IMR-90 (cell line): ENCODE data around the gene RNF223. TPM values are rescaled to one million over a fixed set of nuclear protein-coding genes. Genes with fewer than 3 reads are reported as not detected.

Experiments used
- ATAC-seq: fragments of 200-7000 bp; cut with Tn5 transposase; 2 replicates; pipeline ENCODE4 v1.9.1; 2020; ENCODE audit warnings: low read depth, mild to moderate bottlenecking, moderate library complexity
- BruUV-seq: library from RNA; stranded (reverse); fragments of 400-500 nt; replicated peaks from 2 replicates; lab custom pipeline; 2021; lab: Mats Ljungman, UMichigan
- CTCF ChIA-PET: fragments of 300-600 bp; formaldehyde crosslinking; extraction: SDS; loops from one replicate; lab custom pipeline; 2021; ENCODE audit warnings: antibody characterized with exemption; lab: Yijun Ruan, JAX
- POLR2A ChIA-PET: fragments of 300-600 bp; sonication (Branson Sonifier 250); formaldehyde crosslinking; loops from one replicate; lab custom pipeline; 2022; ENCODE audit warnings: antibody characterized with exemption; ENCODE audit not compliant: unreplicated experiment; lab: Charles Lee
- DNase-seq: peaks from one replicate; pipeline ENCODE4 v3.0.0; 2013
- H2AFZ ChIP-seq: replicated peaks from 2 replicates; pipeline ENCODE3; 2013; ENCODE audit warnings: low read length, mild to moderate bottlenecking; ENCODE audit not compliant: poor library complexity
- H2AK5ac ChIP-seq: 2 replicates; pipeline ENCODE4 v1.6.1; 2013; ENCODE audit warnings: low read depth, low read length, inconsistent platforms
- H2AK9ac ChIP-seq: replicated peaks from 2 replicates; pipeline ENCODE3; 2013; ENCODE audit warnings: mild to moderate bottlenecking, low read depth, low read length, moderate library complexity; ENCODE audit not compliant: poor library complexity
- H2BK120ac ChIP-seq: 2 replicates; pipeline ENCODE4 v1.6.1; 2013; ENCODE audit warnings: low read depth, low read length, inconsistent platforms
- H2BK15ac ChIP-seq: 3 replicates; pipeline ENCODE4 v1.6.1; 2013; ENCODE audit warnings: low read depth, low read length, inconsistent platforms
- H2BK20ac ChIP-seq: 2 replicates; pipeline ENCODE4 v1.6.1; 2013; ENCODE audit warnings: low read depth, mild to moderate bottlenecking, inconsistent platforms, low read length, moderate library complexity
- H2BK5ac ChIP-seq: 2 replicates; pipeline ENCODE4 v1.6.1; 2013; ENCODE audit warnings: mild to moderate bottlenecking, low read depth, low read length, inconsistent platforms; ENCODE audit not compliant: poor library complexity, severe bottlenecking
- H3K14ac ChIP-seq: replicated peaks from 2 replicates; pipeline ENCODE4 v1.6.1; 2013; ENCODE audit warnings: low read depth, low read length, inconsistent platforms
- H3K18ac ChIP-seq: 2 replicates; pipeline ENCODE4 v1.6.1; 2013; ENCODE audit warnings: low read depth, low read length, control low read depth
- H3K23ac ChIP-seq: 2 replicates; pipeline ENCODE4 v1.6.1; 2013; ENCODE audit warnings: low read depth, low read length, inconsistent platforms
- H3K27ac ChIP-seq: 2 replicates; pipeline ENCODE4 v1.5.1; 2013; ENCODE audit warnings: mild to moderate bottlenecking, control low read depth, low read length; ENCODE audit not compliant: insufficient read depth
- H3K27me3 ChIP-seq: 2 replicates; pipeline ENCODE4 v1.6.1; 2013; ENCODE audit warnings: low read length; ENCODE audit not compliant: control insufficient read depth, insufficient read depth
- H3K36me3 ChIP-seq: 2 replicates; pipeline ENCODE4 v1.6.1; 2013; ENCODE audit warnings: low read length, mixed read lengths; ENCODE audit not compliant: control insufficient read depth, insufficient read depth
- H3K4ac ChIP-seq: 2 replicates; pipeline ENCODE4 v1.6.1; 2013; ENCODE audit warnings: low read depth, low read length, inconsistent platforms
- H3K4me1 ChIP-seq: 2 replicates; pipeline ENCODE4 v1.6.1; 2013; ENCODE audit warnings: low read length, mixed read lengths; ENCODE audit not compliant: control insufficient read depth, insufficient read depth
- H3K4me2 ChIP-seq: 2 replicates; pipeline ENCODE4 v1.6.1; 2013; ENCODE audit warnings: low read depth, mild to moderate bottlenecking, control low read depth, low read length, moderate library complexity
- H3K4me3 ChIP-seq: 2 replicates; pipeline ENCODE4 v1.5.1; 2013; ENCODE audit warnings: low read depth, mild to moderate bottlenecking, control low read depth, low read length, moderate library complexity; ENCODE audit not compliant: insufficient read depth
- H3K56ac ChIP-seq: 2 replicates; pipeline ENCODE4 v1.6.1; 2013; ENCODE audit warnings: low read length, inconsistent platforms; ENCODE audit not compliant: insufficient read depth; ENCODE audit errors: extremely low read depth
- H3K79me1 ChIP-seq, 2 experiments: 2 replicates each; pipeline ENCODE4 v1.6.1; 2013; ENCODE audit warnings: low read length in 2 of 2, inconsistent platforms in 1 of 2, low read depth in 1 of 2
- H3K9ac ChIP-seq: 2 replicates; pipeline ENCODE4 v1.6.1; 2013; ENCODE audit warnings: low read depth, low read length, control low read depth
- H3K9me1 ChIP-seq: 2 replicates; pipeline ENCODE4 v1.6.1; 2013; ENCODE audit warnings: low read length, inconsistent platforms; ENCODE audit not compliant: insufficient read depth
- H3K9me3 ChIP-seq: 2 replicates; pipeline ENCODE4 v1.6.1; 2013; ENCODE audit warnings: low read length; ENCODE audit not compliant: control insufficient read depth, insufficient read depth
- H4K20me1 ChIP-seq: 2 replicates; pipeline ENCODE4 v1.6.1; 2013; ENCODE audit warnings: low read length, inconsistent platforms; ENCODE audit not compliant: insufficient read depth
- H4K5ac ChIP-seq: 2 replicates; pipeline ENCODE4 v1.6.1; 2013; ENCODE audit warnings: mild to moderate bottlenecking, low read depth, low read length, control low read depth
- H4K8ac ChIP-seq, 2 experiments: 2 replicates each; pipeline ENCODE4 v1.6.1; 2013; ENCODE audit warnings: low read depth in 2 of 2, low read length in 2 of 2, control low read depth in 1 of 2, inconsistent platforms in 1 of 2
- H4K91ac ChIP-seq: 2 replicates; pipeline ENCODE4 v1.6.1; 2013; ENCODE audit warnings: low read depth, low read length, inconsistent platforms; ENCODE audit not compliant: insufficient read depth
- BHLHE40 ChIP-seq: fragments of 150-350 bp; IDR thresholded peaks from 2 replicates; pipeline ENCODE4 v1.6.1; 2016; ENCODE audit warnings: mild to moderate bottlenecking, low read depth, low read length
- CEBPB ChIP-seq: IDR thresholded peaks from 2 replicates; pipeline ENCODE4 v1.6.1; 2012; ENCODE audit warnings: low read depth, low read length, improper control_type of control experiment
- FOS ChIP-seq: fragments of 150-350 bp; IDR thresholded peaks from 2 replicates; pipeline ENCODE4 v1.6.1; 2016; ENCODE audit warnings: low read depth, low read length
- MAFK ChIP-seq: IDR thresholded peaks from 2 replicates; pipeline ENCODE4 v1.6.1; 2012; ENCODE audit warnings: low read depth, low read length, improper control_type of control experiment
- MAZ ChIP-seq: IDR thresholded peaks from 2 replicates; pipeline ENCODE4 v1.6.1; 2012; ENCODE audit warnings: low read depth, mild to moderate bottlenecking, low read length, improper control_type of control experiment, moderate library complexity, borderline replicate concordance
- MXI1 ChIP-seq: IDR thresholded peaks from 2 replicates; pipeline ENCODE4 v1.6.1; 2012; ENCODE audit warnings: low read depth, mild to moderate bottlenecking, low read length, moderate library complexity, borderline replicate concordance
- NFE2L2 ChIP-seq: fragments of 150-350 bp; IDR thresholded peaks from 2 replicates; pipeline ENCODE4 v1.6.1; 2016; ENCODE audit warnings: low read depth, mild to moderate bottlenecking, low read length
- POLR2A ChIP-seq: IDR thresholded peaks from 2 replicates; pipeline ENCODE4 v1.6.1; 2012; ENCODE audit warnings: mild to moderate bottlenecking, low read depth, low read length
- RAD21 ChIP-seq: IDR thresholded peaks from 2 replicates; pipeline ENCODE4 v1.6.1; 2012; ENCODE audit warnings: low read length, improper control_type of control experiment
- RCOR1 ChIP-seq: IDR thresholded peaks from 2 replicates; pipeline ENCODE4 v1.6.1; 2012; ENCODE audit warnings: mild to moderate bottlenecking, low read length, improper control_type of control experiment; ENCODE audit not compliant: insufficient replicate concordance
- RFX5 ChIP-seq: IDR thresholded peaks from 2 replicates; pipeline ENCODE4 v1.8.0; 2012; ENCODE audit warnings: low read depth, mild to moderate bottlenecking, low read length, moderate library complexity
- SMC3 ChIP-seq: fragments of 150-350 bp; IDR thresholded peaks from 2 replicates; pipeline ENCODE4 v1.6.1; 2016; ENCODE audit warnings: low read depth, mild to moderate bottlenecking, antibody characterized with exemption, low read length, moderate library complexity
- WGBS, 2 experiments: methylation state at CpG; one replicate each; pipeline versions ENCODE4 v1.1.5 to v1.1.7; 2013; ENCODE audit warnings: missing lambda C conversion rate in 2 of 2; ENCODE audit not compliant: insufficient read length in 1 of 2; ENCODE audit errors: extremely low coverage in 2 of 2; 5-methylcytosine and 5-hydroxymethylcytosine counted together
- dilution Hi-C: fragments of 300-500 bp; cut with HindIII; formaldehyde crosslinking; loops from one replicate; pipeline ENCODE4 v1.14.3; 2018; ENCODE audit warnings: low sequenced_read_pairs; ENCODE audit not compliant: unreplicated experiment
- in situ Hi-C: fragments of 300-500 bp; cut with MboI; formaldehyde crosslinking; loops from 3 replicates; pipeline ENCODE4 v1.14.3; 2019; ENCODE audit warnings: low sequenced_read_pairs, inconsistent platforms, mixed read lengths
- intact Hi-C: fragments of 100-400 bp; cut with micrococcal nuclease; formaldehyde crosslinking; loops from 2 replicates; pipeline ENCODE4 v1.10.0; 2022
- polyA plus RNA-seq, 3 experiments: library from polyadenylated mRNA; depleted of rRNA; stranded (reverse); fragments of >200 nt; gene quantifications; 2 replicates each; pipeline ENCODE4 v1.2.3, GENCODE V29; 2012; ENCODE audit warnings: low replicate concordance in 1 of 3
- total RNA-seq: library from RNA; depleted of rRNA; stranded (reverse); fragments of >200 nt; gene quantifications from 2 replicates; pipeline ENCODE4 v1.2.3, GENCODE V29; 2012
- TF ChIP-seq, protein P1 (sequence below): fragments of 150-350 bp; IDR thresholded peaks from 2 replicates; pipeline ENCODE4 v1.6.1; 2016; ENCODE audit warnings: low read depth, mild to moderate bottlenecking, low read length, moderate library complexity, borderline replicate concordance
- TF ChIP-seq, protein P2 (sequence below): conservative IDR thresholded peaks from 2 replicates; pipeline ENCODE4 v1.5.1; 2012; ENCODE audit warnings: mild to moderate bottlenecking, low read depth, low read length, improper control_type of control experiment
- TF ChIP-seq, protein P3 (sequence below): fragments of 150-350 bp; IDR thresholded peaks from 2 replicates; pipeline ENCODE4 v1.6.1; 2017; ENCODE audit warnings: mild to moderate bottlenecking, antibody characterized with exemption, low read length, low read depth

The RNF223 gene
- total and polyA plus RNA-seq, 2 of the 4 experiments (the other 2 are of a cell fraction): not detected

DNA sequence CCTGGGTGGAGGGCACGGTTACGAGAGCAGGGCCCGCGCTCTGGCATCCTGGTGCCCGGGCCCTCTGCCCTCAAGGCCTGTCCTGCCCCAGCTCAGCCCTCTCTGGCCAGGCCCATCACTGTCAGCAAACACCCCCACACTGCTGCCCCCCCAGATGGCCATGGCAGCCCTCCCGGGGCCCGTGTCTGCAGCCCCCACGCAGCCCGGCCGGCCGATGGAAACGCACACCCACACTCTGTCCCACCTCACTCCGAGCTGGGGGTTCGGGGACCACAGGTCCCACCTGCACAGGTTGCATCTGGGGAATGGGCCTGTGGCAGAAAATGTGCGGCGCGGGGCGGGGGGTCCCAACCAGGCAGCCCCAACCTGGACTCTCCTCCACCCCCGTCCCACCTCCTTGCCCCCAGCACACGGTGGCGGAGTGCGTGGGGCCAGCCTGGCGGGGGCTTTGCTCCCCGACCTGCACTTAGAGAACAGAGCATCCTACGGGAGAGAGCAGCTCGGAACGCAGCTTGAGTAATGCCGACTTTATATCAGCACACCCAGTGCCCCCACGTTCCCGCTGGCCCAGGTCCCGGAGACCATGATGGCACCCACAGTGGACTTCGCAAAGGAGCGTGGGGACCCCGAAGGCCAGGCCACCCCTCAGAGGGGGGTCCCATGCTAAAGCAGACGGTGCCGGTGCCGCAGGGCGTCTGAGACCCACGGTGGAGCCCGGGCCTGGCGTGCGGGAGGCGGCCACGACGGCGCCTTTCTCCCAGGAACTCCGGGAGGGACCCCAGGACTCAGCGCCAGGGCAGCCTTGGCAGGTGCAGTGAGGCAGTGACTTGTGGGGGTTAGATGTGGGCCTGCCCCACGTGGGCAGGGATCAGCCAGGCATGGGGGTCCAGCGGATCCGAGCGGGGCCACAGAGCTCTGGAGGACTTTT lies 7.5 kb upstream of the RNF223 start:
- H3K4me2 ChIP-seq: no peak overlapping the region
- no peaks in the 10 kb centered on the region for H3K9me3 ChIP-seq
- H2AK5ac ChIP-seq: no peak overlapping the region
- no peak overlapping the region for H4K8ac ChIP-seq
- no peak overlapping the region for H2BK20ac ChIP-seq
- H2AK9ac ChIP-seq: no peak overlapping the region
- H3K9ac ChIP-seq: no peak overlapping the region
- H3K18ac ChIP-seq: no peak overlapping the region
- peaks cover 4% of the 10 kb centered on the region for H3K36me3 ChIP-seq
- BruUV-seq: no TSS peak
- ATAC-seq (no peak), DNase-seq (no peak)
- no peak overlapping the region for H4K91ac ChIP-seq
- in situ Hi-C loops (no loop called here), intact Hi-C loops (no loop called here), dilution Hi-C loops (no loop called here)
- CTCF ChIA-PET: no interaction called here
- no peak overlapping the region for H2BK15ac ChIP-seq
- no peak overlapping the region for H2AFZ ChIP-seq
- H2BK5ac ChIP-seq: no peak overlapping the region
- H4K20me1 ChIP-seq: peaks cover 3% of the 10 kb centered on the region
- POLR2A ChIA-PET: no interaction called here
- no peaks in the 10 kb centered on the region for H3K79me1 ChIP-seq
- no peak overlapping the region for H3K4ac ChIP-seq
- H3K27ac ChIP-seq: no peak overlapping the region
- no peaks in the 10 kb centered on the region for H3K9me1 ChIP-seq
- H3K4me1 ChIP-seq: peaks cover 11% of the 10 kb centered on the region
- no peak overlapping the region for H2BK120ac ChIP-seq
- H4K5ac ChIP-seq: no peak overlapping the region
- TF ChIP-seq SMC3 (no peak), RCOR1 (no peak), MAFK (no peak), RFX5 (no peak), MXI1 (no peak), NFE2L2 (no peak), FOS (no peak), RAD21 (no peak), CEBPB (no peak), POLR2A (no peak), BHLHE40 (no peak), MAZ (no peak)
- TF ChIP-seq, protein P1, sequence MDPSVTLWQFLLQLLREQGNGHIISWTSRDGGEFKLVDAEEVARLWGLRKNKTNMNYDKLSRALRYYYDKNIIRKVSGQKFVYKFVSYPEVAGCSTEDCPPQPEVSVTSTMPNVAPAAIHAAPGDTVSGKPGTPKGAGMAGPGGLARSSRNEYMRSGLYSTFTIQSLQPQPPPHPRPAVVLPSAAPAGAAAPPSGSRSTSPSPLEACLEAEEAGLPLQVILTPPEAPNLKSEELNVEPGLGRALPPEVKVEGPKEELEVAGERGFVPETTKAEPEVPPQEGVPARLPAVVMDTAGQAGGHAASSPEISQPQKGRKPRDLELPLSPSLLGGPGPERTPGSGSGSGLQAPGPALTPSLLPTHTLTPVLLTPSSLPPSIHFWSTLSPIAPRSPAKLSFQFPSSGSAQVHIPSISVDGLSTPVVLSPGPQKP: no peak
- TF ChIP-seq, protein P2, sequence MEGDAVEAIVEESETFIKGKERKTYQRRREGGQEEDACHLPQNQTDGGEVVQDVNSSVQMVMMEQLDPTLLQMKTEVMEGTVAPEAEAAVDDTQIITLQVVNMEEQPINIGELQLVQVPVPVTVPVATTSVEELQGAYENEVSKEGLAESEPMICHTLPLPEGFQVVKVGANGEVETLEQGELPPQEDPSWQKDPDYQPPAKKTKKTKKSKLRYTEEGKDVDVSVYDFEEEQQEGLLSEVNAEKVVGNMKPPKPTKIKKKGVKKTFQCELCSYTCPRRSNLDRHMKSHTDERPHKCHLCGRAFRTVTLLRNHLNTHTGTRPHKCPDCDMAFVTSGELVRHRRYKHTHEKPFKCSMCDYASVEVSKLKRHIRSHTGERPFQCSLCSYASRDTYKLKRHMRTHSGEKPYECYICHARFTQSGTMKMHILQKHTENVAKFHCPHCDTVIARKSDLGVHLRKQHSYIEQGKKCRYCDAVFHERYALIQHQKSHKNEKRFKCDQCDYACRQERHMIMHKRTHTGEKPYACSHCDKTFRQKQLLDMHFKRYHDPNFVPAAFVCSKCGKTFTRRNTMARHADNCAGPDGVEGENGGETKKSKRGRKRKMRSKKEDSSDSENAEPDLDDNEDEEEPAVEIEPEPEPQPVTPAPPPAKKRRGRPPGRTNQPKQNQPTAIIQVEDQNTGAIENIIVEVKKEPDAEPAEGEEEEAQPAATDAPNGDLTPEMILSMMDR: no peak
- TF ChIP-seq, protein P3, sequence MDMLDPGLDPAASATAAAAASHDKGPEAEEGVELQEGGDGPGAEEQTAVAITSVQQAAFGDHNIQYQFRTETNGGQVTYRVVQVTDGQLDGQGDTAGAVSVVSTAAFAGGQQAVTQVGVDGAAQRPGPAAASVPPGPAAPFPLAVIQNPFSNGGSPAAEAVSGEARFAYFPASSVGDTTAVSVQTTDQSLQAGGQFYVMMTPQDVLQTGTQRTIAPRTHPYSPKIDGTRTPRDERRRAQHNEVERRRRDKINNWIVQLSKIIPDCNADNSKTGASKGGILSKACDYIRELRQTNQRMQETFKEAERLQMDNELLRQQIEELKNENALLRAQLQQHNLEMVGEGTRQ: no peak
- no peaks in the 10 kb centered on the region for H3K27me3 ChIP-seq
- H3K4me3 ChIP-seq: no peak overlapping the region
- no peak overlapping the region for H3K14ac ChIP-seq
- no peak overlapping the region for H3K23ac ChIP-seq
- no peak overlapping the region for H3K56ac ChIP-seq
- 96% methylated on average over 28 of the region's 52 CpGs; no CpG with 5 or more reads in 1 of the 2 experiments for WGBS, 2 experiments
